Naive B cell (primary cell): ENCODE measurements around the gene YAP1. TPM values are rescaled to one million over a fixed set of nuclear protein-coding genes. Genes with fewer than 3 reads are reported as not detected.
"Not testable (repeated sequence)": the region's sequence is repeated elsewhere in the genome, so short reads cannot be mapped to it uniquely, and the experiment has no call there.

Experiments
- ATAC-seq, 2 donors: fragments of 150-1000 bp; cut with Tn5 transposase; 2 replicates each; pipeline ENCODE4 v1.10.0; 2021; ENCODE audit warnings: low read depth in 2 of 2, mild to moderate bottlenecking in 2 of 2, moderate library complexity in 2 of 2
- DNase-seq: peaks from one replicate; pipeline ENCODE4 v3.0.0; 2022
- H3K27ac Mint-ChIP-seq, 6 donors: one replicate each; pipeline ENCODE4 v1.8.0; 2020 to 2022; ENCODE audit warnings: mild to moderate bottlenecking in 6 of 6, mixed read lengths in 6 of 6, moderate library complexity in 5 of 6, inconsistent platforms in 2 of 6
- H3K27me3 Mint-ChIP-seq, 3 donors: one replicate each; pipeline ENCODE4 v1.8.0; 2021 to 2022; ENCODE audit warnings: mixed read lengths in 3 of 3, mild to moderate bottlenecking in 1 of 3
- H3K36me3 Mint-ChIP-seq, 2 donors: one replicate each; pipeline ENCODE4 v1.8.0; 2020 to 2022; ENCODE audit warnings: mixed read lengths in 2 of 2, inconsistent platforms in 1 of 2, mild to moderate bottlenecking in 1 of 2
- H3K4me1 Mint-ChIP-seq, 3 donors: one replicate each; pipeline ENCODE4 v1.8.0; 2020 to 2022; ENCODE audit warnings: mixed read lengths in 3 of 3, inconsistent platforms in 1 of 3, mild to moderate bottlenecking in 1 of 3, moderate library complexity in 1 of 3
- H3K4me3 Mint-ChIP-seq, 8 donors: one replicate each; pipeline ENCODE4 v1.8.0; 2020 to 2022; ENCODE audit warnings: mild to moderate bottlenecking in 8 of 8, mixed read lengths in 8 of 8, moderate library complexity in 8 of 8, inconsistent platforms in 2 of 8
- H3K9me3 Mint-ChIP-seq, 7 donors: one replicate each; pipeline ENCODE4 v1.8.0; 2020 to 2022; ENCODE audit warnings: mixed read lengths in 7 of 7, mild to moderate bottlenecking in 5 of 7, inconsistent platforms in 2 of 7, moderate library complexity in 1 of 7
- polyA plus RNA-seq, 6 donors: library from polyadenylated mRNA; unstranded; fragments of 300-500 nt; fragmentation: Illumina TruSeq; gene quantifications; one replicate each; pipeline ENCODE4 v1.2.3, GENCODE V29; 2021; ENCODE audit warnings: low read depth in 6 of 6

YAP1 gene
- polyA plus RNA-seq, 6 donors from 2014 or later = not detected

DNA sequence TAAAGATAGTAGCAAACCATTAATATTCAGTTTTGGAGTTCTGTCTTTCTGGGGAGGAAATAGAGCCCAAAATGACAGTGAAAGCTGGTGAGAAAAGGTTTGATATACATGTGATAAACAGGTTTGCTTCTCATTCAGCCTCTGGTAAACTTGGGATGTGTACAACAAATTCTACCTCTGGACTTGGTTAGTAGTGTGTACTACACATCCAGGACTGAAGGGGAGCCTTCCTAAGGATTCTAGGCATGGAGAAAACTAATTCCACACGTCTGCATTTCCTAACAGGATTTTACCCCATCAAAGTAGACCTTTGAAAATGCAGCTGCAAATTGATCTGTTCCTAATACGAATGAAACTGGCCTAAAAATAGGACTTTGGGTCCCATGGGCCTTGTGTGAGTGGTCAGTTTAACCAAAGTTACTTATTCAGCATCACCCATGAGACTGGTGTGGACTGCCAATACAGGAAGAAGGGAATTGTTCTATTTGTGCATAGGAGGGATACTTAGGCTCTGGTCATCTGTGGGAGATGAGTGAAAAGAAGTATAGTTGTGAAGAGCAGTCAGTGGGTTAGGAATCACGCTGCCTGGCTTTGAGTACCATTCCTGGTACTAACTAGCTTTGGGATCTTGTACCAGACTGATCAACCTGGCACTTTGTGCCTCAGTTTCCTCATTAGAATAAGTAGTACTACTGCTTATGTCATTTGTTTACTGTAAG lies 74.2 kb downstream of the YAP1 start:
- Mint-ChIP-seq H3K36me3 (no peaks in the 10 kb centered on the region), H3K4me3 (no peak overlapping the region), H3K27ac (no peak overlapping the region), H3K9me3 (no peaks in the 10 kb centered on the region), H3K4me1 (no peaks in the 10 kb centered on the region), H3K27me3 (peaks cover 13 to 21% (median 20%) of the 10 kb centered on the region in 3 donors)
- no peak for DNase-seq
- ATAC-seq = no peak

DNA sequence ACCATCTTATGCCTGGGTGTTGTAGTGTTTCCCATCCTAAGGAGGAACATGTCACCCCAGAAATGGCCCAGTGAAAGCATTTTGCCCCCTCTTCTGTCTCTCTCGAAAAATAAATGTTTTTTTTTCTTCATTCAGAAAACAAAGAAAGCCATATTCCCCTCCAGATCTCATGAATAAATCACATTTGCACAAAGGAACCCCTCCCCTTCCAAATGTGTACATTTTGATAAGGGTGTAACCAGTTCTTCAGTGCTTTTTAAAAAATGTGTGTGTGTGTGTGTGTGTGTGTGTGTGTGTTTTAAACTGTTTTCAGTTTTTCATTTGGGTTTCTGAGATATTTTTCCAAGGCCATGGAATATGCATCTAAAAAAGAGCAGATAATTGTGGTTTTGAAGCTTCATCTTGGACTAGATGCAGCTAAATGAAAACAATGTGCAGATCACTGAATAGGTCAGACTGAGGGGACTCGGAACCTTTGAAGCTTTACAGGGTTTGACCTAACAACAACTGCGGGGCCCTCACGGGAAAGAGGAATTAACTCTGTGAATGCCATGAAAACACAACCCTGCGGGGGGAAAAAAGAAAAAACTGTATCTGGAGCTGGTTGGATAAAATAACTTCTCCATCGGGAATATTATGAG lies 76.4 kb downstream of the YAP1 start:
- Mint-ChIP-seq H3K36me3 (no peaks in the 10 kb centered on the region), H3K4me1 (no peaks in the 10 kb centered on the region), H3K27me3 (peaks cover 13 to 23% (median 21%) of the 10 kb centered on the region in 3 donors), H3K27ac (no peak overlapping the region), H3K4me3 (no peak overlapping the region), H3K9me3 (no peaks in the 10 kb centered on the region)
- DNase-seq = no peak
- ATAC-seq = no peak

DNA sequence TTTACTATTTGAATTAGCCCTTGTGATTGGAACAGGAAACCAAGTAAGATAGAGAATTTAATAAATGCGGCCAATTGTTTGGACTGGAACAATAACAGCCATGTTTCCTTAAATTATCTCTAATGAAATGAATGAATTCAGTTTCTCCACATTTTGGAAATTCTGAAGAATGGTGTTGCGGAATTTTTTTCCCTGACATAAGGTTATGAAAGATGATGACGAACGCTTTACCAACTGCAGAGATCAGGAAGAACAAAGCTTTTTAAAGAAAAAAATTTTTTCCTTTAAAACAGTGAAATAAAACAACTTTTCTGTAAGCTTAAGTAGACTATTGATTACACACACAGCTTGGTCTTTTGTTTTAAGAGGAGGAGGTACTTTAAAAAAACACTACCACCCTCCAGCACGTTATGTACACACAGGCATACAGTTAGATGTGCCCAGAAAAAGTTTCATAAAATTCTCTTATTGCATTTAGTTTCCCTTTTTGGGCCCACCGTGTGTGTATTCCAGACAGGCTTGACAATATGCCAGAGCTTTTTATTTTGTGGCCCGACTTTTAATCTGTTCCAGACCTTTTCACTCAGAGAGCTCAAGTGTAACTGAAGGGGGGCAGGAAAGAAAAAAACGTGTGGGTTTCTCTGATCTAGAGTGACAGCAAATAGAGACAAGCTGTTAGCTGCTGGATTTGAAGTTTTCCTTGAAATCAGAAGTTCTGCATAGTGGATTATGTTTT lies 77.3 kb downstream of the YAP1 start:
- H3K4me1 Mint-ChIP-seq = no peaks in the 10 kb centered on the region
- no peak overlapping the region for H3K4me3 Mint-ChIP-seq
- H3K27me3 Mint-ChIP-seq = peaks cover 18 to 32% (median 29%) of the 10 kb centered on the region in 3 donors
- H3K9me3 Mint-ChIP-seq = no peaks in the 10 kb centered on the region
- no peak overlapping the region for H3K27ac Mint-ChIP-seq
- no peak for DNase-seq
- no peaks in the 10 kb centered on the region for H3K36me3 Mint-ChIP-seq
- no peak for ATAC-seq

DNA sequence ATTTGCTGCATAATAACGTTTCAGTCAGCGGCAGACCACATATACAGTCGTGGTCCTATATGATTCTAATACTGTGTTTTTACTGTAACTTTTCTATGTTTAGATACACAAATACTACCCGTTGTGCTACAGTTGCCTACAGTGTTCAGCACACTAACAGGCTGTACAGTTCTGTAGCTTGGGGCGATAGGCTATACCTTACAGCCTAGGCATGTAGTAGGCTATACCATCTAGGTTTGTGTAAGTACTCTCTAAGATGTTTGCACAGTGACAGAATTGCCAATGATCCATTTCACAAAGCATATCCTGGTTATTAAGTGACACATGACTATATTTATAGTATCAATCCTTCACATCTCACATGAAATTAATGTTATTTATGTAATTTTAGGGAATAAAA lies 78.2 kb downstream of the YAP1 start:
- Mint-ChIP-seq H3K27me3 (peaks cover 18 to 28% (median 24%) of the 10 kb centered on the region in 3 donors), H3K4me3 (no peak overlapping the region), H3K36me3 (no peaks in the 10 kb centered on the region), H3K4me1 (no peaks in the 10 kb centered on the region), H3K9me3 (no peaks in the 10 kb centered on the region), H3K27ac (no peak overlapping the region)
- DNase-seq = no peak
- ATAC-seq = no peak

DNA sequence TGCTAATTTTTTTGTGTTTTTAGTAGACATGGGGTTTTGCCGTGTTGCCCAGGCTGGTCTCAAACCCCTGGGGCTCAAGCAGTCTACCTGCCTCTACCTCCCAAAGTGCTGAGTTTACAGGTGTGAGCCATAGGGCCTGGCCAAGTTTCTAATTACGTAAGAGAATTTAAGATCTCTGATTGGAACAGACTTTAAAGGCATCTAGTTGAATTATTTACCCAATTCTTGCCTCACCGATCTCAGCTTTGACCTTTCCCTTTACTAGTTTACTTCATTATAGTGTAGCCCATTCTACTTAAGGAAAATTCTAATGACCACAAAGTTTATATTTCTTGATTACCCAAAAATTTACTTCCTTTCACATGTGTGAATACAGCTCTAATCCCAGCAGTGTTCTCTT lies 81.6 kb downstream of the YAP1 start:
- H3K9me3 Mint-ChIP-seq = peaks cover 0 to 20% (median 4%) of the 10 kb centered on the region in 7 donors
- ATAC-seq = no peak
- H3K27ac Mint-ChIP-seq = no peak overlapping the region
- H3K36me3 Mint-ChIP-seq = no peaks in the 10 kb centered on the region
- no peaks in the 10 kb centered on the region for H3K4me1 Mint-ChIP-seq
- peaks cover 13 to 28% (median 27%) of the 10 kb centered on the region in 3 donors for H3K27me3 Mint-ChIP-seq
- DNase-seq = no peak
- H3K4me3 Mint-ChIP-seq = no peak overlapping the region

DNA sequence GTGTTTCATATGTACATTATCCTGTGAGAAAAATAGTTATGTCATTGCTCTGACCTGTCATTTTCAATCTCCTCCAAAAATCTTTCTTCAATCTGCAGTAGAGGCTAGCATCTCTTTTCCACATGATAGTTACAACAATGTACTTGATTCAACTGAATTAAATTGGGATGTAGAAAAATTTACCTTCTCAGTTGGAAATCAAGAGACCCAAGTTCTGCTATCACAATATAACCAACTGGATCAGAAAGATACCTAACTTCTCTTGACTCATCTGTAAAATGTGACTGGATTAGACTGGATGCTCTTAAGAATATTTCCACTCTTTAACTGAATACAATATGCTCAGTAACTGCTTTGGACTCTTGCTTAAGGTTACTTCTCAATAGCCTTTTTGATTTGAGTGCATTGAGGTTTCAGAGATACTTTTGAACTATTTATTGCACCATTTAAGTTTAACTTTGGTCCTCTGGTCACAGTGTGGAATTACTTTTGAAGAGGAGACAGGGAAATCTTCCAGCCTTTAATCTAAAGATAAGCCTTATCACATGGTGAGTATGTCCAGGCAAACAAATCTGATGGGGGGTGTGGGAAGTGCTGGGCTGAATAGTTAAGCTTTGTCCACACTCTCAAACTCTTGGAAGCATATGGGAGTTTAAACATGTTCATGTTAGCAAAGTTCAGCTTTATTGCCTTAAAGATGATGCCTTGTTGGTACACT lies 82.3 kb downstream of the YAP1 start:
- Mint-ChIP-seq H3K27ac (peak overlapping the region in 1 of 6 donors; percentile 2), H3K4me3 (no peak overlapping the region), H3K4me1 (no peaks in the 10 kb centered on the region), H3K9me3 (peaks cover 0 to 23% (median 4%) of the 10 kb centered on the region in 7 donors), H3K27me3 (peaks cover 10 to 23% (median 20%) of the 10 kb centered on the region in 3 donors), H3K36me3 (no peaks in the 10 kb centered on the region)
- DNase-seq = no peak
- ATAC-seq = no peak

DNA sequence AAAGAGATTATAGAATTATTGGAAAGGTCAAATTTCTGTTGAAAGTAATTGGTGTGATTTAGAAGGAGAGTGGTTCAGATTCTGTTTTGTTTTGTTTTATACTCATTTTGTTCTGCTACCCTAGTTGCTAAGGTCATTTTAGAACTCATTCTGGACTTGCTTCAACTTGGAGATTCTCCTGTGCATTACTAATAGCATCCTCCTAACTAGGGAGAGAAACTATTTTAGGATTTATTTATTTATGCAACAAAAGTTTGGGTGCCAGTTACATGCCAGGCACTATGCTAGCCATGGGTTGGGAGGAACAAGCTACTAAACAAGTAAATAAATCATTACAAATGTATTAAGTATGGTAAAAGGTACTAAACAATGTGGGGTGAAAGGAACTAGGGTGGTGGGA lies 84.0 kb downstream of the YAP1 start:
- peaks cover 0 to 23% (median 4%) of the 10 kb centered on the region in 7 donors for H3K9me3 Mint-ChIP-seq
- H3K27me3 Mint-ChIP-seq = peaks cover 5 to 28% (median 26%) of the 10 kb centered on the region in 3 donors
- ATAC-seq (no peak), DNase-seq (no peak)
- no peaks in the 10 kb centered on the region for H3K4me1 Mint-ChIP-seq
- peak overlapping the region in 1 of 6 donors; percentile 48 for H3K27ac Mint-ChIP-seq
- no peaks in the 10 kb centered on the region for H3K36me3 Mint-ChIP-seq
- no peak overlapping the region for H3K4me3 Mint-ChIP-seq

DNA sequence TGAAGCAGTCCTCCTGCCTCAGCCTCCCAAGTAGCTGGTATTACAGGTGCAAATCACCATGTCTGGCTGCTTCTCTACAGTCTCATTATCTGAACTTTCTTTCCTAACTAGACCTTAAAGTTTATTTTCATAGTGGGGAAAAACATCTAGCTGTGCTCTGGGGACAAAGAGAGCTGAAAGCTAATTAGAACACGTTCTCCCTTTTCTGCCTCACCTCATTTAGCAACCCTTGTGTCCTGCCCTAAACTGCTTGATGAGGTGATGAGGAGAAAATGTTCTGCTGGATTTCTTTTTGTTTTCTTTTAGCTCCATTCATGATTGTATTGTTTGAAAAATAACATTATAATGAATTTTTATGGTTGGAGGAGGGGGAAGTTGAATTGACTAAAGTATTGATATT lies 84.7 kb downstream of the YAP1 start:
- Mint-ChIP-seq H3K36me3 (no peaks in the 10 kb centered on the region), H3K4me3 (no peak overlapping the region), H3K27me3 (peaks cover 5 to 27% (median 26%) of the 10 kb centered on the region in 3 donors), H3K27ac (no peak overlapping the region), H3K4me1 (no peaks in the 10 kb centered on the region), H3K9me3 (peaks cover 0 to 23% (median 4%) of the 10 kb centered on the region in 7 donors)
- no peak for DNase-seq
- ATAC-seq = no peak

DNA sequence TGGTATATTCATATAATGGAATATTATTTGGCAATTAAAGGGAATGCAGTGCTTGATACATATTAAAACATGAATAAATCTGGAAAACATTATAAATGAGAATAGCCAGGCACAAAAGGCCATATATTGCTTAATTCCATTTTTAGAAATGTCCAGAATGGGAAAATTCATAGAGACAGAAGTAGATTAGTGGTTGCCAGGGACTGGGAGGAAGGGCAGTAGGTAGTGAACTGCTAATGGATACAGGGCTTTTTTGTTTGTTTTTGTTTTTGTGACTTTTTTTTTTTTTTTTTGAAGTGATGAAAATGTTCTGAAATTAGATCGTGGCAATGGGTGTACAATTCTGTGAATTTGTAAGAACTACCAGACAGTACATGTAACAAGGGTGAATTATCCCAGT lies 86.1 kb downstream of the YAP1 start:
- no peaks in the 10 kb centered on the region for H3K36me3 Mint-ChIP-seq
- H3K9me3 Mint-ChIP-seq = peaks cover 0 to 23% (median 4%) of the 10 kb centered on the region in 7 donors
- no peaks in the 10 kb centered on the region for H3K4me1 Mint-ChIP-seq
- ATAC-seq (no peak), DNase-seq (no peak)
- peaks cover 14 to 33% (median 33%) of the 10 kb centered on the region in 3 donors for H3K27me3 Mint-ChIP-seq
- H3K27ac Mint-ChIP-seq = no peak overlapping the region
- no peak overlapping the region for H3K4me3 Mint-ChIP-seq

DNA sequence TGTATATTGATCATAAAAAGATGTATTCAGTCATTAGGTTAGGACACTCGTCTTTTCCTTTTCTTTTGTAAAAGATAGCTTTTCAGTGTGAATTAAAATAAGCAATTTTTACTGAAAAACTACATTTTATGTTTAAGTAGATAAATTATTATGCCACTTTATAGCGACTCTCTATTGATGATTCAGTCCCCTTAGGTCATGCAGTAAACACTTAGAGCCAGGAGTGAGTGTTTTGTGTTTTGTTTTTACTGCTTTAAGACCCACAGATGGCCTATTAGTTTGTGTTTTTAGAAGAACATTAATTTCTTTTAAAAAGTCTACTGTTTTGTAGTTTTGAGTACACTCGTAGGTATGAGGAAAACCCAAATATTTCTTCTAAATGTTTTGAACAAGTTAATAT lies 86.6 kb downstream of the YAP1 start:
- Mint-ChIP-seq H3K4me3 (no peak overlapping the region), H3K9me3 (peaks cover 0 to 23% (median 4%) of the 10 kb centered on the region in 7 donors), H3K36me3 (no peaks in the 10 kb centered on the region), H3K4me1 (no peaks in the 10 kb centered on the region), H3K27ac (no peak overlapping the region), H3K27me3 (peaks cover 13 to 35% (median 30%) of the 10 kb centered on the region in 3 donors)
- ATAC-seq (no peak), DNase-seq (no peak)

DNA sequence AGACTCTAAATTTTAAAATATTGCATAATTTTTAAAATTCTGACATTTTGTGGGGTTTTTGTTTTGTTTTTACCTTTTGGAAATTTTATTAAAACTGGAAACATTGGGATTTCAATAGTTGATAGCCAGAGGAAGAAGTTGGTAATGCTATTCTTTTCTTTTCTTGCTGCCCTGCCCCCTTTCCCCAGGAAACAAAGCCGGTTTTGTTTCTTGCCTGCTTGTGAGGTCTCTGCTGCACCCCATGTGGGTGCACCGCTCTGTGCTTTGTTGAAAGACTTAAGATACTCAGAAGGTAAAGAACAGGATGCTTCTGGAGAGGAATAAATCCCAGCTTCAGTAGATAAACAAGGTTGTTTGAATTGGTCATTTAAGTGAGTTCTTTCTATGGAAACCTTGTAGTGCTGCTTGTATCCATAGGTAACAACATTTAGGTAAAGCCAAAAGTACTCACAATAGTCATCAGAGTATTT lies 87.5 kb downstream of the YAP1 start:
- no peak for DNase-seq
- no peak for ATAC-seq
- Mint-ChIP-seq H3K4me3 (no peak overlapping the region), H3K4me1 (no peaks in the 10 kb centered on the region), H3K27me3 (peaks cover 8 to 28% (median 22%) of the 10 kb centered on the region in 3 donors), H3K9me3 (peaks cover 0 to 23% (median 4%) of the 10 kb centered on the region in 7 donors), H3K27ac (no peak overlapping the region), H3K36me3 (no peaks in the 10 kb centered on the region)

DNA sequence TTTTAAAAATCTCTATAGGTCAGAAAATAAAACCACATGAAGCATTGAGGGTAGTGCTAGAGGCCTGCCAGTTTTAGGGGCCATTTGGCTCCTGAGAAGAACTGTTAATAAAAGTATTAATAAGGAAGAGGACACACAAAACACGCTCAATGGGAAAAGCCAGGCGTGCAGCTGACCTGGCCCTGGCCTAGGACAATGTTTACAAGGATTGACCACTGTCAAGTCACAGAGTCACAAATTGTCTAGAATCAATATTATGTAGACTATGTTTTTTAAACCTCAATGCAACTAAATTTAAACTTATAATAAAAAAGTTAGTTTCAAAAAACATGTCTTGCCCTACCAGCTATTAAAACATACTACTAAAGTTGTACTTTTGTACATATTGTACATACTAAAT lies 89.4 kb downstream of the YAP1 start:
- Mint-ChIP-seq H3K27ac (no peak overlapping the region), H3K4me3 (no peak overlapping the region), H3K36me3 (no peaks in the 10 kb centered on the region), H3K27me3 (peaks cover 16 to 42% (median 22%) of the 10 kb centered on the region in 3 donors), H3K9me3 (peaks cover 0 to 23% (median 4%) of the 10 kb centered on the region in 7 donors), H3K4me1 (no peaks in the 10 kb centered on the region)
- DNase-seq (no peak), ATAC-seq (no peak)

DNA sequence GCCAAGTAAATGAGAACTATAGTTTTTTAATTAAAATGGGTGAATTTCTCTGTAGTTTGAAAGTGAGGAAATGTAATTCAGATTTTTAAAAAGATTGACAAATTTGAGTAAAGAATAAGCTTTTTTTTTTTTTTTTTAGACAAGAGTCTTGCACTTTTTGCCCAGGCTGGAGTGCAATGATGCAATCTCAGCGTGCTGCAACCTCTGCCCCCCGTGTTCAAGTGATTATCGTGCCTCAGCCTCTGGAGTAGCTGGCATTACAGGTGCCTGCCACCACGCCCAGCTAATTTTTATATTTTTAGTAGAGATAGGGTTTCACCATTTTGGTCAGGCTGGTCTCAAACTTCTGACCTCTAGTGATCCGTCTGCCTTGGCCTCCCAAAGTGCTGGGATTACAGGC lies 90.1 kb downstream of the YAP1 start:
- not testable (repeated sequence) for DNase-seq, H3K4me3 Mint-ChIP-seq, H3K4me1 Mint-ChIP-seq, H3K36me3 Mint-ChIP-seq, ATAC-seq
- H3K27me3 Mint-ChIP-seq = peaks cover 16 to 42% (median 22%) of the 10 kb centered on the region in 3 donors
- peak overlapping the region in 1 of 6 donors; percentile 36 for H3K27ac Mint-ChIP-seq
- H3K9me3 Mint-ChIP-seq = peaks cover 0 to 18% (median 4%) of the 10 kb centered on the region in 7 donors
